ENCODE data around the gene DCAF16.
"Not testable (repeated sequence)": the region's sequence is repeated elsewhere in the genome, so short reads cannot be mapped to it uniquely, and the experiment has no call there.

Gene DCAF16

DNA sequence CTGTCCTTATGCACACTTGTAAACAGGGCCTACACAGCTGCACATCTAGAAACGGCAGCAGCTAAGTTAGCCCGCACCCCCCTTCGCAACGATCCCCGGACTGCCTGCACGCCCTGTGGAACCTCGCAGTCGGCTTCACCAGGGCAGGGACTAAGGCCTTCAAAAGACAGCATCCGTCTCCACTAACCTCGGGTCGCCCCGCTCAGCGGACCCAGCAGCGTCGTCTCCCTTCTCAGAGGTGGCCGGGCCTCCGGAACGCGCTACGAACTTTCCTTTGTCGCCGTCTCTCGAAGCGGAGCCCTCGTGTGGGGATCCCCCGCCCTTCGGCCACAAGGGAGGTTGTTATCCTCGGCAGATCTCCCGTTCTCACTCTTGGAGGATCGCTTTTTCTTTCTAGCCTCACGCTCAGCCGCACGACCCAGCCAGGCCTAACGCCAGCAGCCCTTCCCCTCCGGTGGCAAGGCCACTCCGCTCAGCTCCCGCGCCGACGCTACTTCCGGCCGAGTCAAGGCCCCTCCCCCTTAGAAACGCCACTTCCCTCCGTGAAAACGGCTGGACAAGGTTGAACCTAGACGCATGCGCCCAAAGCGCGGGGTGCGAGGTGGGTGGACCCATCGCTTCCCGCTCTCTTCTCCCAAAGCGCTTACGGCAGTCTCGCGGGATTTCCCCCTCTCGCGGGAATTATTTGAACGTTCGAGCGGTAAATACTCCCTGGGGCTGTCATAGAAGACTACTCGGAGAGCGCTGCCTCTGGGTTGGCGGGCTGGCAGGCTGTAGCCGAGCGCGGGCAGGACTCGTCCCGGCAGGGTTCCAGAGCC is at the start of gene DCAF16, which contains the start of gene NCAPG:
TSS of gene DCAF16 (minus strand) at position 498 of the 818 bp plus-strand sequence. CDS start 6,616 bp downstream, outside the sequence.
TSS of gene NCAPG (plus strand) at position 720 of the 818 bp plus-strand sequence. CDS start 99 bp downstream, outside the sequence.
- DNase-seq, result peak; percentile 99 to 100 (median 100)

DNA sequence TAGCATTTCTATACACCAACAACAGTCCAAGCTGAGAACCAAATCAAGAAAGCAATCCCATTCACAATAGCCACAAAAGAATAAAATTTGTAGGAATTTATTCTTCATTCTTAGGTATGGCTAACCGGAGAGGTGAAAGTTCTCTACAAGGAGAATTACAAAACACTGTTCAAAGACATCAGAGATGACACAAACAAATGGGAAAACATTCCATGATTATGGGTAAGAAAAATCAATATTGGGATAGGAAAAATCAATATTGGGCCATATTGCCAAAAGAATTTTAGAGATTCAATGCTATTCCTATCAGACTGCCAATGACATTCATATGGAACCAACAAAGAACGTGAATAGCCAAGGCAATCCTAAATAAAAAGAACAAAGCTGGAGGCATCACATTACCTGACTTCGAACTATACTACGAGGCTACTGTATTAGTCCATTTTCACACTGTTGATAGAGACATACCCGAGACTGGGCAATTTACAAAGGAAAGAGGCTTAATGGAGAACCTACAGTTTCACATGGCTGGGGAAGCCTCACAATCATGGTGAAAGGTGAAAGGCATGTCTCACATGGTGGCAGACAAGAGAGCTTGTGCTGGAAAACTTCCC is 49.3 kb upstream of the DCAF16 start:
- DNase-seq, result no peak

DNA sequence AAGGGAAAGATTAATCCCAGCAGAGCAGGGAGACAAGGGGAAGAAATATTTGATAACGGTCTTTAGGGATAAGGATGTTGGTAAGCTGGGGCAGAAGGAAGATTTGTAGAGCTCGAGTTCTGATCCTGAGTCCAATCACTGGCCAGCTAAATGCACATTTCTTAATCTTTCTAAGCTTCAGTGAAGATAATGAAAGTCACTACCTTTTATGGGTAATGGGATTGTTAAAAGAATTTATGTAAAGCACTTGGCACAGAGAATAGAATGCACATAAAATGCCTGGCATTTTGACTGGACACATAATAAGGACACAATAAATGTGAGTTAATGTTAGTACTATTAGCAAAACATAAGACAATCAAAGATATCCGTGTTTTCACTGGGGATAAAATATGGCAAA is 43.5 kb upstream of the DCAF16 start:
- DNase-seq, result no peak

DNA sequence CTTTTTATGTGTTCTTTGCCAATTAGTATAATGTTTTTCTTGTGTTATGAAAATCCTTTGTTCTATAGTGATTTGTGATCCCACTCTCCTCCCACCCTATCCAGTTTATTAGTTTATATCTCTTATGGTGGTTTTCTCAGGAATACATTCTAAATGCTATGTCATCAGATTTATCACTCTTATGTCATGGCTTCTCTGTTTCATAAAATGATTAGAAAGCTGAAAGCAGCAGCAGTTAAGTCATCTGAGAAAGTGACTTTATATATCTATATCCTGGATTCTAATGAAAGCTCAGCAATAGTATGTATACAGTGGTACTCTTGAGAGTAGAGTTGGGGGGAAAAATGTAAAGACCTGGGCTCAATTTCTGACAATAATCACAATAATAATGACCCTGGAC is 41.4 kb upstream of the DCAF16 start:
- DNase-seq, result no peak

DNA sequence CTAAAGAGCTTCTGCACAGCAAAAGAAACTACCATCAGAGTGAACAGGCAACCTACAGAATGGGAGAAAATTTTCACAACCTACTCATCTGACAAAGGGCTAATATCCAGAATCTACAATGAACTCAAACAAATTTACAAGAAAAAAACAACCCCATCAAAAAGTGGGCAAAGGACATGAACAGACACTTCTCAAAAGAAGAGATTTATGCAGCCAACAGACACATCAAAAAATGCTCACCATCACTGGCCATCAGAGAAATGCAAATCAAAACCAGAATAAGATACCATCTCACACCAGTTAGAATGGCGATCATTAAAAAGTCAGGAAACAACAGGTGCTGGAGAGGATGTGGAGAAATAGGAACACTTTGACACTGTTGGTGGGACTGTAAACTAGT is 39.7 kb upstream of the DCAF16 start:
- DNase-seq, result not testable (repeated sequence)

DNA sequence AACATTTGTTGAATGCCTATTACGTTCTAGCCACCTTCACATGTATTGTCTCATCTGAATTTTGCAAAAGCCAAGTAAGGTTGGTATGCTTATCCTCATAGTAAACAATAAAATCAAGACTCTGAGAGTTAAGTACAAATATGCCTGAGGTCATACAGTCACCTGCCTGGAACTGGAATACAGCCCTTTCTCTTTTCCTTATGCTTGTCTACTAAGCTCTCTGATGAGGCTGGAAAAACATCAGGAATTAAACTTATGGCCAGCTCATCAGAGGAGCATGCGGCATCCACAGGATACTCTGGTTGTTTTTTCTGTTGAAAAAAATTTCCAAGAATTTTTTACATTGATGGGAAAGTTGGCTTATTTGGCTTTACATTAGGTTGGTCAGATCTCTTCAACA is 35.7 kb upstream of the DCAF16 start:
- DNase-seq, result no peak

DNA sequence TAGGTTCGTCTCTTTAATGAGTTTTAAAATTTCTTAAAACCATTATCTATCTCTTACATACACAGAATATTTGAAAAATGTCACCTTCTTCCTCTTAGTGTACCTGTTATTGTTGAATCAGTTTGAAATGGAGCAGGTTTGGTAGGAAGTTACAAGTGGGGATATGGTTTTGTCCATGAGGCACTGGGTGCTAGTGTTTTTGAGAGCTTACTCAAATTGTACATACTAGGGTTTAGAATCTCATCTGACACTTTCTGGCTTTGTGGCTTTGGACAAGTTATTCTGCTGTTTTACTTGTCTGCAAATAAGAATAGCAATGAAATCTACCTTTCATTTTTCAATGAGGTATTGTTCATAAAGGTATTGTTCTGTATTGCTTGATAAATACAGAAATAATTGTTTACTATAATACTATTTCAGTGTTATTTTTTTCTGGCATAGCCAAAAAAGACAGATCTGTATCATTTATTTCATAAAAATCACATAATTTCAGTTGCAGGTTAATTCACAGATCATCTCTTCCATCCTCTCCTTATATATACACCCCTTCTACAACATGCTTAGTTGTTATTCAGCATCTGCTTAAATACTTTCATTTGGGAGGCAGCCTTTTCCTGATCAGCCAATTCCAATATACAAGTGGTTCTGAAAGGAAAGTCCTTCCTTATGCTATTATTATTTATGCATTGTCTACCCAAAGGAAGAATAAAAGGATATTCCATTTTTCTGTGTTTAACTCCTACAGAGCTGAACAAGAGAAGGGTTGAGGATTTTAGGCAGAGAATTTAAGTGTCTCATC is 13.5 kb upstream of the DCAF16 start:
- no peak for DNase-seq

DNA sequence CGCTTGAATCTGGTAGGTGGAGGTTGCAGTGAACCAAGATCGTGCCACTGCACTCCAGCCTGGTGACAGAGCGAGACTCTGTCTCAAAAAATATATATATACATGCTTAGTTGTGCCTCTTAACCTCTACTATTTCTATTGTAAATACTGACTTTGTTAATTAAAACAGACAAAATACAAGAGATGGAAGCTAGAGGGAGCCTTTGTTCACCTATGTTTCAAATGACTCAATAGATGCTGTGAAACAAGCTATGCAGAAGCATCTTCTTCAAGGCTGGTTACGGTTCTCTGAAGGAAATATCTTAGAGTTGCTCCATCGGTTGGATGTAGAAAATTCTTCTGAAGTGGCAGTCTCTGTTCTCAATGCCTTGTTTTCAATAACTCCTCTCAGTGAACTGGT is 6.5 kb upstream of the DCAF16 start:
- peak in 2 of 3 experiments; percentile 12 to 65 for DNase-seq

DNA sequence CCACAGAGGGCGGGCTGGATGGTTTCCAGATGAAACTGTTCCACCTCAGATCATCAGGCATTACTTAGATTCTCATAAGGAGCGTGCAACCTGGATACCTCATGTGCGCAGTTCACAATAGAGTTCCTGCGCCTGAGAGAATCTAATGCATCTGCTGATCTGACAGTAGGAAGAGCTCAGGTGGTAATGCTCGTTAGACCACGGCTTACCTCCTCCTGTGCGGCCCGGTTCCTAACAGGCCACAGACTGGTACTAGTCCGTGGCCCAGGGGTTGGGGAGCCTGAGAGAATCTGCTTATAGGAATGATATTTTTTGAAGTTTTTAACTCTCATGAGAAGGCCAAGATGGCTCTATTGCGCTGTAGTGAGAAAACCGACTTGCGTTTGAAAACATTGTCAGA is 5.6 kb upstream of the DCAF16 start:
- DNase-seq, result no peak

DNA sequence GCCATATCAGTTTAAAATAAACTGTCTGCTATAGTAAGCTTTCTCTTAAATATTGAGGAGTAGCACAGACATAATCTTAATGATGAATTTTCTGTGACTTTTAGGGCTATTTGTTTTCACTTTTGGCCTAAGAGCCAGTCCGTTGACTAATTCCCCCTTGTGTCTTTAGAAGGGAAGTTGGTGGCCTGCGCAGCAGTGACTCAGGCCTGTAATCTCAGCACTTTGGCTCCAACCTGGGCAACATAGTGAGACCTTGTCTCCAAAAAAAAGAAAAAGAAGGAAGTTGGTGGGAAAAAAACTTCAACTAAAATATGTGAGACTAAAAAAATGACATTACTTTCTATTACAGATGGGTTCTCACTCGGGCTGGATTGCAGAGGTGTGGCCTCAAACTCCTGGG is 3.6 kb upstream of the DCAF16 start:
- DNase-seq, result no peak

DNA sequence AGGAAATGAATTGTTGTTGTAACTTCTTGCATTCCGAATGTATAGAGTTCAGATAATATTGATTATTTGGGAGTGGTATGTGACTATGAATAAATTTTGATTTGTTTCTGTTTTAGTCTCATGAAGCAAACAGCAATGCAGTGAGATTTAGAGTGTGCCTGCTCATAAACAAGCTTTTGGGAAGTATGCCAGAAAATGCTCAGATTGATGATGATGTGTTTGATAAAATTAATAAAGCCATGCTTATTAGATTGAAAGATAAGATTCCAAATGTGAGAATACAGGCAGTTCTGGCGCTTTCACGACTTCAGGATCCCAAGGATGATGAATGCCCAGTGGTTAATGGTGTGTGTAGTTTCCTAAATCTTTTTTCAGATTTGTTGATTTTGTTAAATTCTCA is 2.2 kb upstream of the DCAF16 start:
- DNase-seq, result peak in 1 of 3 experiments; percentile 46

DNA sequence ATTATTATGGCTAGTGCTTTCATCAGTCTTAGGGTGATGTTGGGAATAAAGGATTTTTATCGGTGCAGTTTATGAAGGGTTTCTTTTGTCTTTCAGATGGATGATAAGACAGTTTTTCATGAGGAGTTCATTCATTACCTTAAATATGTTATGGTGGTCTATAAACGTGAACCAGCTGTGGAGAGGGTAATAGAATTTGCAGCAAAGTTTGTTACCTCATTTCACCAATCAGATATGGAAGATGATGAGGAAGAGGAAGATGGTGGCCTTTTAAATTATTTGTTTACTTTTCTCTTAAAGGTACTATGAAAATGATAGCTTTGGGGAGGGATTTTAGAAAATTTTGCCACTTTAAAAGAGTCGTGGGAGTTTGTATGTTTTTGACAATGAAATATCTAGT is 1.6 kb upstream of the DCAF16 start:
- peak in 1 of 3 experiments; percentile 63 for DNase-seq

DNA sequence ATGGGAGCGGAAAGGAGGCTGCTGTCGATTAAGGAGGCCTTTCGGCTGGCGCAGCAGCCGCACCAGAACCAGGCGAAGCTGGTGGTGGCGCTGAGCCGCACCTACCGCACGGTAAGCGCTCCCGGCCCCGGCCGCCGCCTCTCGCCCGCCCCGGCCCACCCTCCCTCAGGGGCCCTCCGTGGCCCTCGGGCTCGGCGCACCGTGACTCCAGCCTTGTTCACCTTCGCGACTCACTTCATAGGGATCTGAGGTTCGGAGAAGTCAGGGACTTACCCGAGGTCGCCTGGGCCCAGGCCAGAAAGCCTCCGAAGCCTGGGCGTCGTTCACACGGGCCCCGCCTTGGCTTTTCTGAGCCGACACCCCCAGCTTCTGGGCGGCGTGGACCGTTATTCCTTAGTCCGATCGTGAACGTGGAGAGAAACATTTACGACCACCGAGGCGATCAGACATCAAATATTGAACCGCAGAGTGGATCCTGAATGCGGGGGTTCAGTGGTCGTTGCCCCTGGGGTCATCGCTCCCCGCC is 584 bp upstream of the DCAF16 start:
- DNase-seq, result peak in 1 of 3 experiments; percentile 74

DNA sequence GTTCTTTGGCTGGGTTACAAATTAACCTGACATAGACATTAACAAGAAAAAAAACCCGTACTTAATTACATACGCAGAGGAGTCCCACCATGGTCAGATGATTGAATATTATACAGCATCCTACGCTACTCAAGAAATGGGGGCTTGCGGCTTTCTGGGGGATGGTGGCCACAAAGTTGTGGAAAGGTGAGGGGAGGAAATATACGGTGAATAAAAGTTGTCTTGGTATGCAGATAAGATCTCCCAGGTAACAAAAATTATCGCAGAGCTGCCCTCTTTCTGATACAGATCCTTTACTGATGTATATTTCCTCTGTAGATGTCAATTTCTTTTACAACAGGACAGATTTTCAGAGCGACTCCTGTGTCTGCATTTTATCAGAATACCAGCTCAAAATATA is 890 bp downstream of the DCAF16 start:
- peak in 1 of 3 experiments; percentile 60 for DNase-seq

DNA sequence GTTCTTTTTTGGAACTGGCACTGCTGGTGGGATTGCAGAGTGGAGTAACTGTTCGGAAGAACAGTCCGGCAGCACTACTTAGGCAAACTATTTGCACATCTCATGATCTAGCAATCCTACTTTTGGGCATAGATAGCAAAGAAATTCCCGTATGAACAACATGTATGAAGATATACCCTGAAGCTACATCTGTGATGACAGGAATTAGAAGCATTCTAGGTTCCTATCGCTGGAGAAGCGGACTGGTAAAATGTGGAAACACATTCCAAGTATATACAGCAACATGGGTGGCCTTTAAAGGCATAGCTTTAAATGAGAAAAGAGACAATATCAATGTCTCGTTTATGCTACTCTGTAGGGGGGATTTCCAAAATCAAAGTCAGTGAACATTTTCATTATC is 3.1 kb downstream of the DCAF16 start:
- DNase-seq, result no peak

DNA sequence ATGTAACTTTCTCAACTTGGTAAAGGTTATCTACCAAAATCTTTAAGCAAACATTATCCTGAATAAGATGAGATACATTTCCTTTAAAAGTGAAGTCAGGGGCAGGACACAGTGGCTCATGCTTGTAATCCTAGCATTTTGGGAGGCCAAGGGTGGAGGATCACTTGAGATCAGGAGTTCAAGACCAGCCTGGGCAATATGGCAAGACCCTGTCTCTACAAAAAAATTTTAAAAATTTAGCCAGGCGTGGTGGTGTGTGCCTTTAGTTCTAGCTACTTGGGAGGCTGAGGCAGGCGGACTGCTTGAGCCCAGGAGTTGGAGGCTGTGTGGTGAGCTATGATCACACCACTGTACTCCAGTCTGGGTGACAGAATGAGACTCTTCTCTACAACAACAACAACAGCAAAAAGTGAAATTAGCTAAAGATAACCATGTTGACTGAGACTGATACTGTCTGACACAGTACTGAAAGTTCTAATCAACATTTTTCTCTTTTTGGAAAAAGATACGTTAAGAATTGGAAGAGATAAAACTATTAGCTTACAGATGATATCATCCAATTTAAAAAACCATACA is 4.9 kb downstream of the DCAF16 start:
- DNase-seq, result no peak

DNA sequence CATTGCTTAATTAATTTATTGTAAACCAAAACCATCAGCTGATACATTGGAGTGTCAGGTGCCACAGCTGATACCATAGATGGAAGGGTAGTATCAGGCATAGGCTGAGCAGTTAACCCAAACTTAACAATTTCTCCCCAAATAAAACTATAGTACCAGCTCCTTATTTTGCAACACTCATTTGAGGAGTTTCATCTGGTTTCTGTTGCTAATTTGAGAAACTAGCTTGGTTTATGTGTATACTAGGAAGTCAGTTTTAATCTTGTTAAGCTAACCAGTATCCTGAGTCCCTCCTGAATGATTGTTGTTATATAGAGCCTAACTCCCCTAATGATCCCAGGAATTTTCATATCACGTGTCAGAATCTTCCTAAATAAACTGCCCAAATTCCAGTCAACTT is 12.7 kb downstream of the DCAF16 start:
- no peak for DNase-seq

DNA sequence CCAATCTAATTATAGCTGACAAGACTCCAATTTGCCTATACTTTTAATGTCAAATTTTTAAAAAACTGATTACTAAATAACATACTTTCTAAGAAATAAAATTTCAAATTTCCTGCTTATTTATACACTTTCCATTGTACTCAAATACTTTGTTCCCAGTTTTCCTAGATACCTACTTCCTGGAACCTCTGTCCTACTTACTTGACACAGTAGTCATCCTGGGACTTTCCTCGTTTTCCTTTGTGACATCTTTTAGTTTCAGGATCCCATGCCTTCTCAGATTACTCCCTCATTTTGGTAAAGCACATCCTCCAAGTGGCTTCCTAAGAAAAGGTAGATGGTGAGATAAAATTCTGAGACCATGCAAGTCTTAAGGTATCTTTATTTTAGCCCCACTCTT is 15.8 kb downstream of the DCAF16 start:
- no peak for DNase-seq

DNA sequence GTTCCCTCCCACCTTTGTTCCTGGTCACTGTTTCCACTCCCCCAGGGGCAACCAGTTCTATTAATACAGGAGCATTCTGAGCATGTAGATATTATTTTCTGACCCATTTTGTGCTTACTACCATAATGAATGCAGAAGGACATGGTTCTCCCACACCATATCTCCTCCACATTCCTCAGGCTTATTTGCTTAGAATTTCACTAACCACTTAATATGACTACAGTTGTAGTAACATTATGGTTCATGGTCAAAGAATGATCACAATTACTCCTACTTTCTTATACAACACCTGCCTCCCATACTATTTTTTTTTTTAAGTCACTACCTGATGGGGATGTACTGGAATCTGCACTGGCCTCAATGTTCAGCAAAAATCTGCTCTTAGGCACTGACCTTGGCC is 21.6 kb downstream of the DCAF16 start:
- DNase-seq, result no peak

DNA sequence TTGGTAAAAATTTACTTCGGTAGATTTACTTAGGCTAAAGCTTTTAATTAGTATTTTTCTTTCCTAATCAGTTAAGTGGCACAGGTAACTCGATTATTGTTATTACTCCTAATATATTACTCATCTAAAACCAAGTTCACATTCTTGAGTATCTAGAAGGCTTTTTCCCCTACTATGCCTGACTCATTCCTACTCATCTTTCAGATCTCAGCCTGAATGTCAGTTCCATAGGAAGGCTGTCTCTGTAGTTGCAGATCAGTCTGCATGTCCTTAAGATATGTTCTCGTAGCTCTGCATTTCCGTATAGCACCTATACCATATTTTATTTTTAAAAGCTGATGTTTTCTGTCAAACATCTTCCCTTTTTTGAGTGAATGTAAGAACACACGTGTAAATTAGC is 23.2 kb downstream of the DCAF16 start:
- DNase-seq, result no peak

DNA sequence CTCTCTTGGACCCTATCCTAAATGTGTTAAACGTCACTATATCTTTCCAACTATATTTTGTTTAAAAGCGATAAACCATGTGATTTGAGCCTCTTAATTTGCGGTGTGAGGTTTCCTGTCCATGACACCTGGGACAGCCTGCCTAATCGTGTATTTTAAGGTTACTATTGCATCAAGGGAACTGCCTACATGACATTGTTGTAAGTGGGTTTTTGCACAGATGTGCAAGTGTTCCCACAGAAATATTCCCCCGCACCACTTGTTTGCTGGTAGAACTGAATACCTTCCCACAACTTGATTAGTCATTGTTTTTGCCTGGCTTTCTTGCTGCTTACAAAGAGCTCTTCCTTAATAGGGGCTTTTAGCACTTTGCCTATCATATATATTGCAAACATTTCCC is 24.0 kb downstream of the DCAF16 start:
- DNase-seq, result no peak

DNA sequence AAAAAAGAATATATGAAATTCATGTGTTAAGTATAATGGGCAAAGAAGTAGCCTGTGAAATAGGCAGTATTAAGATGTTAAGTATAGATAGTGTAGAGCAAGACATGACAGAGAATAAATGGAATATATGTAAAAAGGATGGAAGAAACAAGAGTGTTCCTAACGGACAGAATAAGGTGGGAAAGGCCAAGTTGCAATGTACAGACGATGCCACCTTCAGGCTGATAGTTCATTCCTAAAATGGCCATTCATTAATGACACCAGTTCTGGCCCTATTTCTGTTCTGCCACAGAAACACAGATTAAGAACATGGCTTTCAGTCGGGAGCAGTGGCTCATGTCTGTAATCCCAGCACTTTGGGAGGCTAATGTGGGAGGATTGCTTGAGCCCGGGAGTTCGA is 24.7 kb downstream of the DCAF16 start:
- DNase-seq, result peak in 1 of 3 experiments; percentile 38

All from NCI-H1417 (cell line).